ENCODE results near the gene LIPT2.

LIPT2 gene

DNA sequence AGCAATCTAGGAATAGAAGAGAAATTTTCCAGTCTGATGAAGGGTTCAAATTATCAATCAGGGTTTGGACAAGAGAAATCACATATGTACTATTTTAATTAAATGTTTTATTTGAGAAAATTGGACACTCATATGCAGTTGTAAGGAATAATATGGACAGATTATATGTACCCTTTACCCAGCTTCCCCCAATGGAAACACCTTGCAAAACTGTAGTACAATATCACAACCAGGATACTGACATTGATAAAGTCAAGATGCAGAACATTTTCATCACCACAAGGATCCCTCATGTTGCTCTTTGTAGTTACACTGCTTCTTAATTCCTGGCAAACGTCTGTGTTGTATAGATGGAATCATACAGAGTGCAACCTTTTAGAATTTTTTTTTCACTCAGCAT, 1.4 kb upstream of the LIPT2 start:
- no peak for DNase-seq (ENCODE audit: low read depth)

DNA sequence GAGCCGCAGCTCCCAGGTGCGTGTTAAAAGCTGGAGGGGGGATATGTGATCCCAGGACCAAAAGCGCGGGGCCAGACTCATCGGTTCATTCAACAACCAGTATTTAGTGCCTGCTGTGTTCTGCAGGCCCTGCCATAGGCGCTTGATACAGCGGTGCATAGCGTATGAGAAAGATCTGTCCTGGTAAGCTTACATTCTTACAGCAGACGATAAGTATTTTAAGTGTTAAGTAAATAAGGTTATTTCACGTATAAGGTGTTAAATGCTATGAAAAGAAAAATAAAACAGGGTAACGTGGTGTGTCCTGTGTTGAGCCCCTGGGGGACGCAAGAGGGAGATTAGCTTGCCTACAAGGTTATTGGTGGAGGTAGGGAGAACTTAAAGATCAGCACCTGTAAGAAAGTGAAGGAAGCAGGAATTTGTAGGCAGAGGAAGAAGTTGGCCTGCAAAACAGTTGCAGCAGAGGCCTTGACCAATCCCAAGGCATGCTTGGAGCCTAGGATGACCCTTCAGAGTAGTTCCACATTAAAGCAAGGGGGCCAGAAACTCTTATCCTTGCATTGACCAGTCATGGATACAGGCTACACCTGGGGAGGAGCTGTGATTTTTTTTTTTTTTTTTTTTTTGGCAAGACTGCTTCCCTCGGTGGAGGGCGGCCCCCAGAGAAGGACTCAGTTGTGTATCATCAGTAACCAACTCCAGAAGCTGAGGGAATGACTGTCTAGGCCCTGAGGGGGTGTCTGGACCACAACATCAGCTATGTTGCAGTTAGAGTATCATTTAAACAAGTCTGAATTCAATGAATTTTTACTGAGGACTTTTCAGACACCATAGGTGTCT, 487 bp upstream of the LIPT2 start:
- no peak for DNase-seq (ENCODE audit: low read depth)

DNA sequence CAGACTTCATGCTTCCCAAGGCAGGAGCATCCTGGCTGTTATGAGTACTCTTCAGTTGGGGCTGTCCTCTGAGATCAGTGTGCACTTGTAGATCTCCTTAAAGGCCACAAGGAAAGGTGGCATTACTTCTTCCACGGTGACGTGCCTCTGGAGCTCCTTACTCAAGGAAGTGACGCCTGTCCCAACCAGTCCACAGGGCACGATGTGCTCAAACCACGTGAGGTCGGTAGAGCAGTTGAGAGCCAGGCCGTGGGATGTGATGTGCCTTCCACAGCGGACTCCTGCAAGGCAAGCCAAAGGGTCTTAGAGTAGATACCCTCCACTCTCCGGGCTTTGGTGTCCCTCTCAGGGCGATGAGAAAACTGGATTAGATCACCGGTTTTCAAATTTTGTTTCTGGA, 1.4 kb downstream of the LIPT2 start:
- DNase-seq (ENCODE audit: low read depth) = no peak

DNA sequence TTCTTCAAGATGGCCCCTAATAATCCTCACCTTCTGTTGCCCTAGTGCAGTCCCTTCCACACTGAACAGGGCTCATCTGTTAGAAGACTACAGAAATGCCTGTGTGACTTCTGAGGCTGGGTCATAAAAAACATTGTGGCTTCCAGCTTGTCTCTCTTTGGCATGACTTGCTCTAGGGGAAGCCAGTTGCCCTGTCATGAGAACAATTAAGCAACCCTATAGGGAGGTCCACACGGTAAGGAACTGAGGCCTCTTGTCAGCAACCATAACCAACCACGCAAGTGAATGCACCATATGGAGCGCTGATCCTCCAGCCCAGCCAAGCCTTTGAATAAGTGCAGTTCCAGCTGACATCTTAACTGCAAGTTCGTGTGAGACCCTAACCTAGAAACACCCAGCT, 2.6 kb downstream of the LIPT2 start:
- DNase-seq (ENCODE audit: low read depth) = no peak

DNA sequence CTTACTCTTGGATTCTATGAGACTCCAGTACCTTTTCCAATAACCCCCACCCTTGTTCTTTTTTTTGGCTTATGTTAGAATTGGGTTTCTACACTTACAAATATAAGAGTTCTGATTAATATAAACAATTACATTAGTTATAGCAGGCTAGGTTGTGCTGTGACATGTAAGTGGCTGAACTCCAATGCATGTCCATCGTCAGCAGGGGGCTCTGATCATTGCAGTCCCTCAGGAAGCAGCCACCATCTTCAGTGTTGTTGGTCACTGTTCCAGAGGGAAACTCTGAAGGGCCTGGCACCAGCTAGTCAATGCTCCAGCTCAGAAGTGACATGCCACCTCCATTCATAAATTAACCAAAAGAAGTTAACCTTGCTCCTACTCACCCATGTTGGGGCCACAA, 5.6 kb downstream of the LIPT2 start:
- no peak for DNase-seq (ENCODE audit: low read depth)

DNA sequence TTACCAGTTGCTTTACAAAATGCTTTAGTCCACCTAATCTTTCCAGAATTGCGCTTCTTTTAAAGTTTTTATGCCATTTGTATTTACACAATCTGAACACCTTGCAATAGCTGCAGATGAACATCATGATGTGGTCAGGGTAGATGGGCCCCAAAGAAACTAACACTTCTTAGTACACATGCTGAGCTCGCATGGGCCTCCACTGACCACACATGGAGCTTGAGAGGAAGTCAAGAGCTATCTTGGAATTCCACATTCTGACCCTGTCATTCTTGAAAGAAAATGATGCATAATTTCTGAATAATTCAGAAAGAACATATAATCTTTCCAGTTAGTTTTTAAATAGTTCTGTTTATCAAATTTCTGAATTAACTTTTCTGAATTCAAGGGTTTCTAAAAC, 7.7 kb downstream of the LIPT2 start:
- no peak for DNase-seq (ENCODE audit: low read depth)

DNA sequence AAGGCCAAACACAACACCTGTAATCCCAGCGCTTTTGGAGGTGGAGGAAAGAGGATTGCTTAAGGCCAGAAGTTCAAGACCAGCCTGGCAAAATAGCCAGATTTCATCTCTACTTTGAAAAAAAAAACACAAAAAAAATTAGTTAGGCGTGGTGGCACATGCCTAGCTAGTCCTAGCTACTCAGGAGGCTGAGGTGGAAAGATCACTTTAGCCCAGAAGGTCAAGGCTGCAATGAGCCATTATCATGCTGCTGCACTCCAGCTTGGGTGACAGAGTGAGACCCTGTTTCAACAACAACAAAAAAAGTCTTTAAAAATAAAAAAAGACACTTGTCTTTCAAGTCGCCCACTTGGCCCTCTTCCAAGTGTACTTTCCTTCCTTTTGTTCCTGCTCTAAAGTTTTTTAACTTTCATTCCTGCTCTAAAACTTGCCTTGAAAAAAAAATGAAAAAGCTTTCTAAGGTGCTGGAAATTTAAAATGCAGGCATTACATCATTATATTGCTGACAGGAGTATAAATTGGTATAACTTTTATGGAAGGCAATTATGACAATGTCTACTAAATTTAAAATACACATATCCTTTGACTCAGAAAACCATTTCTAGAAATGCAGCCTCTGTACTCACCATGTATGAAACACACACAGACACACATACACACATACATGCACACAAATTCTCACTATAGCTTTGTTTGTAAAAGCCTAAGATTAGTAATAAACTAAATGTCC, 12.7 kb downstream of the LIPT2 start:
- DNase-seq (ENCODE audit: low read depth) = no peak

DNA sequence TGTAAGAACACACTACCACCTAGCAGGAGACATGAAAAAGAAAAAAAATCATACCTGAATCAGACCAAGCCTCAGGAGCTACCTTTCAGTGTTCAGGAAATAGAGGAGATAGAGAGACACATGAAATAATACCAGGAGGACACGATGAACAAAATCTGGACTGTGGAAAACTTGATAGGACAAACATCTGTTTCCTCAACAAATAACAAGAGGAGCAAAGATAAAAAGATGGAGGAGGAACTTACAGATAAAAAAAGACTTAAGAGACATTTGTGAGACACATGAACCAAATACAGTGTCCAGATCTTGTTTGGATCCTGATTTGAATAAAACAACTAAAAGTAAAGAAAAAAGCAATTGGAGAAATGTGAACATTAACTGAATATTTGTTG, 13.8 kb downstream of the LIPT2 start:
- no peak for DNase-seq (ENCODE audit: low read depth)

DNA sequence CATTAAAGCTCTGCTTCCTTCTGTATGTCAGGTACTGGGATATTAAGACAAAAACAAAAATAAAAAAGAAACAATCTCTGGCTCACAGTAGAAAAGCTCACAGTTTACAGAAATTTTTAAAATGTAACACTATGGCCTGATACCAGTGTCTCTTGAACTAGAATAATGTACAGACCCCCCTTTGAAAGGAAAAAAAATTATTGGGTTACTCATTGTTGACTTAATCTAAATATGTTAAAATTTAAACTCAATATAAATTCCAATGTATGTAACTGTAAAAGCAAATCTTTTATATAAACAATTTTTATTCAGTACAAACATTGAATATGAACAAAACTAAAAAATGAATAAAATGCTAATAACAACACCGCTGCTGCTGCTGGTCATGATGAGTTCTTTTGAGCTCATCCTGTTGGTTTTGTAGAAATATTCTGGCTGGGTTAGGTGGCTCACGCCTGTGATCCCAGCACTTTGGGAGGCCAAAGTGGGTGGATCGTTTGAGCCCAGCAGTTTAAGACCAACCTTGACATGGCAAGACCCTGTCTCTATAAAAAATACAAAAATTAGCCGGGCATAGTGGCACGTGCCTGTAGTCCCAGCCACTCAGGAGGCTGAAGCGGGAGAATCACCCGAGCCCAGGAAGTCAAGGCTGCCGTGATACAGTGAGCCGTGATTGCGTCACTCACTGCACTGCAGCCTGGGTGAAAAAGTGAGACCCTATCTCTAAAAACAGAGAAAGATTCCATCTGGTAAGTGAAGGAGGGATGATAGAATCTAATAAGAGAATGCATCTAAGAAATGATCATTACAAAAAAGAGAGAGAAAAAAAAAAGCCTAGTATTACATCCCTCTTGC, 14.4 kb downstream of the LIPT2 start:
- no peak for DNase-seq (ENCODE audit: low read depth)

DNA sequence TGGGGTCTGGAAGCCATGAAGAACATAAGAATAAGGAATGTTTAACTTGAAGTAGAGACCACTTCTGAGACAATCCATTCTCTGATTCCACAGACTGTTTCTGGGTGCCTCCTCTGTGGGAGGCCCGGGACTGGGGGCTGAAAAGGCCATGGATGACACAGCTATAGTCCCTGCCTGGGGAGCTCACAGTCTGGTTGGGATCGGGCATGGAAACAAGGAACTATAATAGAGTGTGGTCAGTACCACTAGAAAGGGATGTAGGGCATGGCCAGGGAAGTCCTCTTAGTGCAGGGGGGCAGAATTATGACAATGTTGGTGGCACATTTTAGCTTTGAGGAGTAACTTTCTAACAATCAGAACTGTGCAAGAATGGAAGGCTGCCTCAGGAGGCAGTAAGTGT, 17.0 kb downstream of the LIPT2 start:
- DNase-seq (ENCODE audit: low read depth) = no peak

DNA sequence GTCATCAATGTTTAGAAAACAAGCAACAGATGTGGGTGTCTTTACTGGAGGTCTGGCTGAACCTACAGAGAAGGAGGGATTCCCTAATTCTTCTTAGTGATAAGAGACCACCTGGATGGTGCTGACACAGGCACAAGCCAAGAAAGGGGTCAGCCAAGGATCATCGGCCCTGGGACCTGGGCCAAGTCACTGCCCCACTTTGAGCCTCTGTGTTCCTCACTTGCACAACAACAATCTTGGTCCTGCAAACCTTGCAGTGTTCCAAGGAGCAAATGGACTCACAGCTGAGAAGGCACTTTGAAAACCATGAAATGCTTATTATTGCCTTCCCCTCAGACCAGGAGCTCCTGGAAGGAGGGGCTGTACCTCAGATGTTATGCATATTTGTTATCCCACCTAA, 19.2 kb downstream of the LIPT2 start:
- no peak for DNase-seq (ENCODE audit: low read depth)

DNA sequence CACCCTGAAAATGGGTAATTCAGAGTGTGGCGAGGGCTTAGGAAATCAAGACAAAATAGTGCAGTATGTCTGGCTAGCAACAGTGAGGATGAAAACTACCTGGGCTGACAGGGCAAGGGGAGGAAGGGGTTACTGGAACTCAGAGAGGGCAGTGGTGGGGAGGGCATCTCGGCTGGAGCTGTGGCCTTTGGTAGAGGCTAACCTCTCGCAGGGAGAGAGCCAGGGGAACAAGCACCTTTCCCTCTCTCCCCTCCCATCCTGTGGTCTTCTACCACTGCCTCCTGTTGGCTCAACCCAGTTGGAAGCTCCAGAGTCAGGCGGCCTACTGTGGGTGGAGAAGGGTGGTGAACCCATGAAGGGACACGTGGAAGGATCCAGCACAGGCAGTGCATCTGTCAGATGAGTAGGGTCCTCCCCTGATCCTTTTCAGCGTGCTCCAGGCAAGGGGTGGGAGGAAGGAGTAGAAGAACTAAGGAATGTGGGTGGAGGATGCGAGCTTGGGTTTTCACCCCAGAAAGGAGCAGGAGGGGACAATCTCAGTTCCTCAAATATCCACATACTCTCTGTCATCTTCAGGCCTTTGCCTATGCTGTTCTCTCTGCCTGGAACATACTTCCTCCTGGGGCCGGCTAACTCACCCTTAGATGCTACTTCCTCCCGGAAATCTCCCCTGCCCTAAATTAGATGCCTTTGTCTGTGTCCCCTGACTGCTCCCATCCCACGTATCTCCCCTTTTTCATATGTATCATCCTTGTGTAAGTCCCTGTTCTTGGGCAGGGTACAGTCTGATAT, 19.9 kb downstream of the LIPT2 start:
- DNase-seq (ENCODE audit: low read depth) = no peak

DNA sequence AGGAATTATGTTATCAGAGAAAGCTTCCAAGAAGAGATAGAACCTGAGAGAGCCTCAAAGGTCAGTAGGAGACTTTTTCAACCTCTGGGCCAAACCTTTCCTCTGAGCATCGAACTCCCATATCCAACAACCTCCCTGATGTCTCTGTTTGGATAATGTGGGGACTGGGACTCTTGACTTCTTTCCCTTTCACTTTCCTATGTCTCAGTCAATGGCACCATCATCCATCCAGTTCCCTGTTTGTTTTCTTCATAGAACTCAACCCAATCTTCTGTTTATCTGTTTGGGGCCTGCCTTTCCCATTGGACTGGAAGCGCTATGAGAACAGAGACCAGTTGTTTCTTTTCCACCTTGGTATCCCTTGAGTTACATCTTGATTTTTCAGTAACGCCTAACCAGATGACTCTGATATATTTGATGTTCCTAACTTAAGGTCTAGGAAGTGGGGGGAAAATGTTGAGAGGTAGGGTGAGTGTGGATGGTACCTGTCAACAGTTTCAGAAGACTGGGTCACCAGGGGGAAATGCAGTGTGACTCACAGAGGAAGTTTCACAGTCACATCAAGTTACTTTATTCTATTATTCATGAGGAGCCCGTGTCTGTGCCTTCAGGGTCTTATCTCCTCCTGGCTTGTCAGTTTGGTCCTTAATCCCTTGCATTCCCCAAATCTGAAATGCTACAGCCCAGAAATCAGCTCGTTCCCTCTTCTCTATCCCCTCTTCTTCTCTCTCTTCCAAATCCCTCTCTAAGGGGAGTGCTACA, 21.7 kb downstream of the LIPT2 start:
- no peak for DNase-seq (ENCODE audit: low read depth)

DNA sequence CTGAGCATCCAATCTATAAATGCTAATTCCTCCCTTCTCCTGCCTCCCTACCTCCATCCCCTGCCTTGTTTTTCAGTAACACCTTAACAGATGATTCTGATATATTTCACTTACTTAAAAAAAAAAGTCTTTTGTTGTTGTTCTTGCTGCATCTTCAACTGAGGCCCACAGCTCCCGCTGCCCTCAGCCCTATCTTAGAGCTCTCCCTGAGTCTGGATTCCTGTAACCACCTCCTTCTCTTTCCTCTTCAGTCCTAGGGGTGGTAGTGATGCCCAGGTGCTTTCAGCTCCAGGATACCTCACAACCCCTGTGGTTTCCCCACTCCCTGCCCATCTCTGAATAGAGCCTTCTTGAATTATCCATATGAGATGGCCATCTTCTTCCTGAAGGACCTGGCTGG, 22.5 kb downstream of the LIPT2 start:
- no peak for DNase-seq (ENCODE audit: low read depth)

DNA sequence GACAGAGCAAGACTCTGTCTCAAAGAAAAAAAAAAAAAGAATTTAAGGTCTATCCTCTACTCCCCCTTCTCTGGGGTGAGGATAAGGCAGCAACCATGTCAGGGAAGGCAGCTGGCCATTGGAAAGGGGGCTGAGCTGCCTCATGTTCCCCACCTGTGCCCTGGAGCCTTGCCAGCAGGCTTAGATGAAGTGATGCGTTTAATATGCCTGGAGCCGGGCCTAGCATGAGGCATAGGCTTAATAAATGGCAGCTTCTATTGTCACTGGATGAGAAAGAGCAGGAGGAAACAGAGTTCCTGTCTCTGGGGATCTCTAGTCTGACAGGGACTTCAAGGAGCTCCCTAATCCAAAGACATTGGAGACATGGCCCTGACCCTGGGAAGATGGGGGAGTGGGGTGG, 23.0 kb downstream of the LIPT2 start:
- no peak for DNase-seq (ENCODE audit: low read depth)

DNA sequence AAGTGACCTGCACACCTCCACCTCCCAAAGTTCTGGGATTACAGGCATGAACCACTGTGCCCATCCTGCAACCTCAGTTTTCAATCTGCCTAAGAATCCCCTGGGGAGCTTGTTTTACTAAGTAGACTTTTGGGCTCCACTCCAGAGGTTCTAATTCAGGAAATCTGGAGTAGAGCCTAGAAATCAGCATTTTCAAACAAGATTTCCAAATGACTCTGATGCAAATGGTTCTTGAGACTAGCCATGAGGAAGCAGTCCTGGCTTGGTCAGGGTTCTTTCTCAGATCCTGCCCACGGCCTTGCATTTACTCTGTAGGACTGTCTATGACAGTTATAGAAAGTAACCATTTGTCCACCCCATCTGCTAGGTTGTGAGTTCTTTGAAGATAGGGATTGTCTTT, 24.6 kb downstream of the LIPT2 start:
- no peak for DNase-seq (ENCODE audit: low read depth)

DNA sequence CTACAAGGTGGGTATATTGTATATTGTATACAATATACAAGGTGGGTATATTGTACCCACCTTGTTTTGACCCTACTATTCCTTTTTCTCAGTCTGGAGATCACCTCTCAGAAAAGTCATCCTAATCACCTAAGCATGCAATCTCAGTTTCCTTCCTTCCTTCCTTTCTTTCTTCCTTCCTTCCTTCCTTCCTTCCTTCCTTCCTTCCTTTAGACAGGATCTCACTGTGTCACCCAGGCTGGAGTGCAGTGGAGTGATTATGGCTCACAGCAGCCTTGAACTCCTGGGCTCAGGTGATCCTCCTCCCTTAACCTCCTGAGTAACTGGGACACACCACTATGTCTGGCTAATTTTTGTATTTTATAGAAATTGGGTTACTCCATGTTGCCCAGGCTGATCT, 25.0 kb downstream of the LIPT2 start:
- no peak for DNase-seq (ENCODE audit: low read depth)

DNA sequence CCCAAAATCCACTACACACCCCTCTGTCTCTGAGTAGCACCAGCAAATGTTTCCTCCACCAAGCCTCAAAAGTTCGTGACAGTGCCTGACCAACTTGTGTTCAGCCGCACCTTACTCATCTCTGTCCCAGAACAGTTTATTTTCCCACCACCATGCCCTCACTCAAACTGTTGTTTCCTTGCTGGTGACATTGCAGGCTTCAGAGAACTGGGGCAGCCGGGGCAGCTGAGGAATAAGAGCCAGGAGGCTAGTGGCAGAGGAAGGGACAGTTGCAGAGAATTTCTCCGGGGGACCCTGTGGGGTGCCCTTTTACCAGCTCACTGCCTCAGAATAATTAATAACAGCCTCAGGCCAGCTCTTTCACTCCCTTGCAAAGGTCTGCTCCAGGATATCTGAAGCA, 25.5 kb downstream of the LIPT2 start:
- no peak for DNase-seq (ENCODE audit: low read depth)

DNA sequence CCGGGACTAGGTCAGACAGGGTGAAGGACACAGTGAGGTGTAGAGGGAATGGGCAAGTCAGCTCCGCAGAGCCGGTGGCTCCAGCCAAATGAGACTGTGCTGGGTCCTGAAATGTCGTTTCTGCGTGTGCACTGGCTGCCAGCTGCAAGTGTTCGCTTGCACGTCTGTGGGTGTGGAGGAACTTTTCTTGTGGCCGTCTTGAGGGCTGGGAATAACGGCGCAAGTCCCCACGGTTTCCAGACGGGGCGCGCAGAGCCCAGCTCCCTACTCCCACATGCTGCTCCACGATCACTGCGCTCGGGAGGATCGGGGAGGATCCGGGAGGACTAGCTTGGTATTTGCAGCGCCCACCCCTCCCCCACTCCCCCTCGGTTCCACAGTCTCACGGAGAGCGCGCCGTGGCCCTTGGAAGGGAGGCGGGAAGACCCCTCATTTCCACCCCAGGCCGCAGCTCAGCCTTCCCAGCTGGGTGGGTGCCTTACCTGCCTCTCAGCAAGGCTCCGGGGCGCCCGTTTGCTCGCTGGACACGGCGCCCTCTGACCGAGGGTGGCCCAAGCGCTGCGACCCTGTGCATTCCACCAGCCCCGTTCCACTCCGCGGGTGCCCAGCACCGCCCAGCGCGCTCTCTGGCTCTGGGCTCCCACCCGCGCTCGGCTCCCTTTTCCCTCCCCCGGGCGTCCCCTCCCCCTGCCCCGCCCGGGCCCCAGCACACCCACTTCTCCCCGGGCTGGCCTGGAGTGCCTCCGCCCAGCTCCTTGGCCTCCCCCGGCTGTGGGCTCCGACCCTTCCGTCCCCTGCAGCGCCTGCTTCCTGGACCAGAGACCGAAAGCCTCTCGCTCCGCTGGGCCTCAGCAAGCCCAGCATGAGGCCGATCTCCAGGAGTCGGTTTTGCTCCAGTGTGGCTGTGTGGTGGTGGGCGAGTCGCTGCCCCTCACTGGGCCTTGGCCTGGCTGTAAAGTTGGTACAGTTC, 26.3 kb downstream of the LIPT2 start, which contains the start of gene KCNE3:
KCNE3 (minus strand) TSS at position 634 of the 970 bp plus-strand sequence. CDS start 9,986 bp downstream, outside the sequence.
- no peak for DNase-seq (ENCODE audit: low read depth)

DNA sequence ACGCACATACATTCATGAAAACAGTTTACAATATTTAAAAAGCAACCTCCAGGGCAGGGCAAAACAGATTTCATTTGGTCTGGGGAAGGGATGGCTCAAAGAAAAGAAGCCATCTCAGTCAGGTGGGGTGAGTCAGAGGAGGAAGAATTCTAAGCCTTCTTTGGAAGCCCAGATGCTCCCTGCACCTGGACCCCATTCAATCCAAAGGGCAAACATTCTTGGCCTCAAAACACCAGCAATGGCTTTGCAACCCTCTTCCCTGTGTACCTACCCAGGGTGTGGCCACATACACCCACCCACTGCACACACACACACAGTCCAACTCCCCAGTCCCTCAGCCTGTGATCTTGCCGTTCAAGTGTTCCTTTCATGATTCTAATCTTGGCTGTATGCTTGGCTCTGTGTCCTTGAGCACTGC, 28.2 kb downstream of the LIPT2 start:
- DNase-seq (ENCODE audit: low read depth) = no peak
